GM23338 (cell line): Measurements from ENCODE around the gene SWT1.

Source experiments
- CREB1 ChIP-seq: fragments of 250-450 bp; sonication (Bioruptor Pico); IDR thresholded peaks from 2 replicates; pipeline ENCODE4 v1.5.0; 2020; ENCODE audit warnings: low read depth, mild to moderate bottlenecking, moderate library complexity
- CTCF ChIP-seq, 2 experiments: fragments of 200-600 bp in 1 of 2; sonication (generic) in 1 of 2; conservative IDR thresholded peaks; 2 replicates each; pipeline versions ENCODE4 v1.5.1 to v1.6.1; 2016 to 2017; ENCODE audit warnings: antibody characterized with exemption in 2 of 2, low read depth in 2 of 2, mild to moderate bottlenecking in 2 of 2, moderate library complexity in 1 of 2
- EZH2 ChIP-seq: fragments of 200-600 bp; sonication (generic); IDR thresholded peaks from one replicate; pipeline ENCODE4 v1.8.0; 2017; ENCODE audit warnings: antibody characterized with exemption, mild to moderate bottlenecking, low read depth; ENCODE audit not compliant: unreplicated experiment
- EZH2phosphoT487 ChIP-seq: fragments of 200-600 bp; sonication (generic); IDR thresholded peaks from one replicate; pipeline ENCODE4 v1.8.1; 2018; ENCODE audit warnings: antibody characterized with exemption; ENCODE audit not compliant: unreplicated experiment
- NANOG ChIP-seq: IDR thresholded peaks from 2 replicates; pipeline ENCODE4 v1.6.1; 2016; ENCODE audit warnings: antibody characterized with exemption, borderline replicate concordance
- POLR2AphosphoS5 ChIP-seq: IDR thresholded peaks from 2 replicates; pipeline ENCODE4 v1.6.1; 2016; ENCODE audit warnings: antibody characterized with exemption, low read depth
- REST ChIP-seq: IDR thresholded peaks from one replicate; pipeline ENCODE4 v1.6.1; 2018; ENCODE audit warnings: antibody characterized with exemption; ENCODE audit not compliant: unreplicated experiment

DNA sequence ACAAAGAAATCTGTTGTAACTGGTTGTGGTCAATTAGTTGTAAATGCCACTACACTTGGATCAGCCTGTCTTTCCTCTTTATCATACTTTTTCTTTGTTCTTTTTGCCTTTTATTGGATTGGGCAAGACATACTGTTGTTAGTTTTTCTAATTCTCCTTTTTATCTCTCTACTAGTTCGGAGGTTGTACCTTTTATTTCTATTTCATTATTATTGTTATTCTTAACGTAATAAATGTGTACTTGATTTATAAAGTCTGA lies 100.9 kb downstream of the SWT1 start:
- no peak for TF ChIP-seq REST
- TF ChIP-seq CTCF (conservative IDR thresholded peaks at IDR 0.05; ENCODE audit: low read depth in 2 of 2) = no peak
- TF ChIP-seq EZH2 = no peak
- no peak for TF ChIP-seq POLR2AphosphoS5
- TF ChIP-seq EZH2phosphoT487 = no peak
- no peak for TF ChIP-seq NANOG
- no peak for TF ChIP-seq CREB1 (CRISPR knock-in tag)
